Posterior vena cava (tissue), 2 donors: Measurements from ENCODE around the gene SH3RF1. TPM values are rescaled to one million over a fixed set of nuclear protein-coding genes. Genes with fewer than 3 reads are reported as not detected.
A peak's percentile ranks its signal among the peaks of the same experiment; 100 is the strongest.
"Not testable (repeated sequence)": the region's sequence is repeated elsewhere in the genome, so short reads cannot be mapped to it uniquely, and the experiment has no call there.

Experiments used
- DNase-seq: peaks from one replicate; pipeline ENCODE4 v3.0.0-alpha.2; 2020; ENCODE audit warnings: low spot score
- intact Hi-C, 2 donors: fragments of 100-400 bp; cut with DNase I; formaldehyde crosslinking; loops; one replicate each; pipeline versions ENCODE4 v1.14.1 to v1.14.2; 2022 to 2023
- long read RNA-seq, 2 donors: library from polyadenylated mRNA; unstranded; transcript quantifications; one replicate each; pipeline ENCODE4 v2.0.0, GENCODE V29; 2020 to 2021
- total RNA-seq, 2 donors: library from RNA; stranded (reverse); fragmentation: NEBNext Ultra II Directional; extraction: Animal tissue kit (Norgen Biotek cat#: 25700); gene quantifications; one replicate each; pipeline ENCODE4 v1.2.1, GENCODE V29; 2021
- donor health status: DM: yes; HTN: yes; CAD: no.
- donor health status: DM: yes; HTN: yes; CAD: no.

The SH3RF1 gene
- 10 to 100 TPM; 13.8 to 20.3 TPM for total RNA-seq
- long read RNA-seq, donor 1, partial matches to known transcripts, result 5 of 7 reads
- long read RNA-seq, donor 1, other reads (novel, unspliced or antisense), result 2 of 7 reads
- long read RNA-seq, donor 2, partial matches to known transcripts, result 23 of 30 reads
- long read RNA-seq, donor 2, other reads (novel, unspliced or antisense), result 7 of 30 reads

- DNase-seq, result peak; percentile 94
- intact Hi-C loops, result loop anchor here in 1 of 2 donors (5.0 kb wide), 1 partner anchor 116 kb away; no protein-coding TSS in a partner anchor
Measured at GRCh38 chr4:169270810-169271691, at the start of gene SH3RF1. TSS of gene SH3RF1 (minus strand) at chr4:169270956. CDS start at chr4:169269212, 1,744 bp downstream.

DNA sequence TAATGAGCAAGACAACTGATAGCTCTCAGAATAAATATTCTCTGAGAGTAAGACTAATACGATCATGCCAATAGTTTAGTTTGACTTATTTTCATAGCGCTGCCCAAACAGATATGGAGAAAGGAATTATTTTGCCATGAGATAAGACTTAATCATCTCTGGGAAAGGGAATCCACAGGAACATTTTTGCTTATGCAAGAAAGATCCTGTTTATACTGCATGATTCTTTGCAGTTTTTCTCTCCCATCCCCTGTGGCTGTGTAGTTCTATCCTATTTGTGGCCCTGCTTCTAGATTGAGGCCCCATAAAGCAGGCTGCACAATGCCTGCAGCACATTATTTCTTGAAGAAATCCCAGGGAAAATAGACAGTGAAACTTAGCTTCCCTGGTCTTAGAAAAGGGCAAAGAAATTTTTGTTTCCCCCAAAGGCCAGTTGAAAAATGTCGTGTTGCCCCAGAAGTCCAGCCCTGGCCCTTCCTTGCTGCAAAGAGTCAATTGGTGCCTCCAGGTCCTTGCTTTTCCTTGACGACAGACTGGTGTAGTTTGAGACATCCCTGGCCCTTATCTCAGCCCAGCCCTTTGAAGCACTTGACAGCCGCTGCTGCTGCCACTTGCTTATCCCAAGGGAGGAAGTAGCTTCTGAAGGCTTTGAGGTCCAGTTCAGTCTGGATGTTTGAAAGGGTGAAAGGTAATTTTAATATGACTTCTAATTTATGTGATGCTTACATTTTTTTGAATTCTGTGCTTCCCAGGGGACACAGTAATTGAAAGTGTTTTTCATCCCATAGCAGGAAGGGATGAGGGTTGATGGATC, 45.0 kb upstream of the SH3RF1 start:
- DNase-seq, result no peak
- intact Hi-C loops, result no loop called here

DNA sequence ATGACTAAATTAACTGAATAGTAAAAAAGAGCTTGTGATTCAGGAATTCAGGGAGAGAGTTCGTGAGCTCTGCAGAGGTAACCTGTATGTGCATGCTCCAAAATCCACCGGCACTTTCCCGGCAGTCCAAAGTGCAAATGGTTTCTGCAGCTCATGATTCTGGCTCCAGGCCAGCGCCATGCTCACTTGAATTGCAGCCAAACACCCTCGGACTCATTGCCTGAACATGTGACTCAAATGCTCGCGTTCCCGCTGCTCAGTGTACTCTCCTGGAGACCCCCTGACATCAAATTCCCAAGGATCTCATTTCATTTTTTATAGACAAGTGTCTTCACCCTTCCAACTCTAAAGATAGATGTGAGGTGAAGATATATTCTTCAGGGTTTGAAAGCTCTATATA, 44.1 kb upstream of the SH3RF1 start:
- DNase-seq, result no peak
- intact Hi-C loops, result no loop called here

DNA sequence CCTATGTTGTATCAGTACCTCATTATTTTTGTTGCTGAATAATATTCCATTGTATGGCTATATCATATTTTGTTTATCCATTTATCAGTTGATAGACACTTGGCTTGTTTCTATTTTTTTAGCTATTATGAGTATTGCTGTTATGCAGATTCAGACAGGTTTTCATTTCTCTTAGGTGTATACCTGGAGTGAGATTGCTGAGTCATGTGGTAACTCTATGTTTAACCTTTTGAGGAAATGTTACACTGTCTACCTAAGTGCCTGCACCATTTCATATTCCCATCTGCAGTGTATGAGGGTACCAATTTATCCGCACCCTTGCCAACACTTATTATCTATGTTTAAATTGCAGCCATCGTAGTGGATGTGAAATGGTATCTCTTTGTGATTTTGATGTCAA, 43.0 kb upstream of the SH3RF1 start:
- no peak for DNase-seq
- intact Hi-C loops, result no loop called here

GRCh38 chr4:169312690-169313422, 42.1 kb upstream of the SH3RF1 start:
- no peak for DNase-seq
- intact Hi-C loops, result no loop called here

DNA sequence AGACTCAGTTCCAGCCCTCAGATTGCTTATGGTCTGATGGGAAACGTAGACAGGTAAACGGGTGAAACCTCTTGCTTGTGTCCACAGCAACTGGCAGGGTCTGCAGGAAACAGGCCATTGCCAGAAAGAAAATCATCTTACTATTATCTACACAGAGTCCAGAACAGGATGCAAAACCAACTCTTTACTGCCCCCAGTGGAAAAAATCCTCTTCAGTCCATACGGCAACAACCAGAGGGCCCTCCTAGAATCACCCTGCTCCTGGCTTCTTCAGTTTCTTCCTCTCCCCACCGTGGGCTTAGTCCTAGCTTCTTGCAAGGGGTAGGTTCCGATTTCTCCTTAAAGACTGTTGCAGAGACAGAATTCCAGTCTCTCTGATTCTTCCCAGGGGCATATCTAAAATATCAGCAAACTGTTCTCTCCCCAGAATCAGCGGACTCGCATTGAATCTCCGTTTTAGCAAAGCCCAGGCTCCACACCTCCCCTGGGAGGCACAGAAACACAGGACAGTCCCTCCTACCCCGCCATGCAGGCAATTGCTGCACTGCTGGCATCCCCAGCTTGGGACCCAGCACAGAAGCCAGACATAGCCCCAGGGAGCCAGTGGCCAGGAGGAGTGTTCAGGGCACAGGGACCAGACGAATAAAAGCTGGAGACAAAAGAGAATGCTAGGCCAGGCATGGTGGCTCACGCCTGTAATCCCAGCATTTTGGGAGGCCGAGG, 41.0 kb upstream of the SH3RF1 start:
- intact Hi-C loops, result no loop called here
- DNase-seq, result no peak

- no peak for DNase-seq
- intact Hi-C loops, result no loop called here
Measured at GRCh38 chr4:169309326-169309967, 38.7 kb upstream of the SH3RF1 start.

- intact Hi-C loops, result no loop called here
- no peak for DNase-seq
Measured at GRCh38 chr4:169307576-169307975, 36.8 kb upstream of the SH3RF1 start.

DNA sequence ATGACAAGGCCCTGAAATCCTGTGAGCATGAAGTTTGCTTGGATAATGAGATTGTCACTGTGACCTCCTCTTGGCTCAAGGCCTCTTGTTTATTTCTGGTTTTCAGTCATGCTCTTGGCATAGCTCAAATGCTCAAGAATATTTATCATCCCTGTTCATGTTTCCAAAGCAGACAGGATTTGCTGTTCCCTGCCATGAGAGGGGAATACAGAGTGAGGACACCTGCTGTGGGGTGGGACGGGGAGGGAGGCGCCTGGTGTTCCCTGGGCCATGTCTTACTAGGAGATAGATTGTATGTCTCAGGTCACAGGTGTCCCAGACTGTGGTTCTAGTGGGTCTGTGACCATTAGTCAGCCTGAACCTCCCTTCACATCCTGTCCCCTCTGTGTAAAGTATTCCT, 34.9 kb upstream of the SH3RF1 start:
- intact Hi-C loops, result no loop called here
- no peak for DNase-seq

DNA sequence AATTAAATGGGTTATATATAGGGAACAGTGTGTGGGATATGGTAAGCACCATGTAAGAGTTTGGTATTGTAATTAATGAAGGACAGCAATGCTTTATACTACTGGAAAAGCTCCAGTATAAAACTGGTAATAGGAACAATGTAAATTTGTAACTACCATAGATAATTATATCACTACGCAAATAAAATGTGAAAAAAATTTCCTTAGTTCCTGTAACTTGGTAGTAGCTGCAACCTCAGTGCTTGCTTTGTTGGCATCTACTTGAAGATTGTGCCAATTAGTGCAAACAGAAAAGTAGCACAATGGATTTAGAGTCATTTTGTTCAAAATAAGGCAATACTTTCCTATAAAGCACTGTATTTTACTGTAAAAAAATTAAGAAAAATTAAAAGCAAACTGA, 34.4 kb upstream of the SH3RF1 start:
- intact Hi-C loops, result no loop called here
- DNase-seq, result no peak

- intact Hi-C loops, result no loop called here
- DNase-seq, result no peak
Measured at GRCh38 chr4:169295822-169296221, 25.1 kb upstream of the SH3RF1 start.

DNA sequence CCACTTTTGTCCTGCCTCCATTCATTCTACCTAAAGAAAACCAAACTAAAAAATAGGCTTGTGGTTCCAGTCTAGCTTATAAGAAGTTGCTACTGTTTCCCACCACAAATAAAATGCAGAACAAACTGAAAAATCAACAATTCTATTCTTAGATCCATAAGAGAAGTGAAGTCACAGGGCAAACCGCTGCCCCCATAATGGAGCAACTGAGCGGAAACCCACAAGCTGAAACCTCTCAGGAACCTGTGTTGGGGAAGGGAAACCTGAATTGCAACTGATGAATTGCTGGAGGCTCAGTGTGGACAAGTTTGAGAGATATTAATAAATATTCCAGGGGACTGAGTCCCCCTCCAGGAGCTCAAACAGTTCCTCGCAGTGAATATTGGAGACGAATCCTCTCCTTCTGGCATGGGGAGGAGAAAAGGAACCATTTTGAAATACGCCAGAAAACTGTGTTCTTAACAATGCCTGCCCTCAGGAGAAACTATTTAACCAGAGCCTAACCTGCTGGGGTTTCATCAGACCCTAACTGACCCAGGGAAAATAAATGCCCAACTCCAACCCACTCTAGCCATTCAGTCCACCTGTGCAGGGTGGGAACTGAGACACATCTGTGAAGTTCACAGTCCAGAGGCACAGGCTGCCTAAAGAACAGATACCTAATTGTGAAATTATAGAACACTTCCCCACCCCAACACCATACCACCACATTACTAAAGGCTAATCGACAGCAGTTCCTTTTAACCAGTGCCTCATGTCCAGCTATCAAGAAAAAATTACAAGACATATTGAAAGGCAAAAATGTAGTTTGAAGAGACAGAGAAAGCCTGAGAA, 22.8 kb upstream of the SH3RF1 start:
- intact Hi-C loops, result no loop called here
- DNase-seq, result no peak

- DNase-seq, intact Hi-C loops: not testable (repeated sequence)
Measured at GRCh38 chr4:169287983-169288382, 17.2 kb upstream of the SH3RF1 start.

DNA sequence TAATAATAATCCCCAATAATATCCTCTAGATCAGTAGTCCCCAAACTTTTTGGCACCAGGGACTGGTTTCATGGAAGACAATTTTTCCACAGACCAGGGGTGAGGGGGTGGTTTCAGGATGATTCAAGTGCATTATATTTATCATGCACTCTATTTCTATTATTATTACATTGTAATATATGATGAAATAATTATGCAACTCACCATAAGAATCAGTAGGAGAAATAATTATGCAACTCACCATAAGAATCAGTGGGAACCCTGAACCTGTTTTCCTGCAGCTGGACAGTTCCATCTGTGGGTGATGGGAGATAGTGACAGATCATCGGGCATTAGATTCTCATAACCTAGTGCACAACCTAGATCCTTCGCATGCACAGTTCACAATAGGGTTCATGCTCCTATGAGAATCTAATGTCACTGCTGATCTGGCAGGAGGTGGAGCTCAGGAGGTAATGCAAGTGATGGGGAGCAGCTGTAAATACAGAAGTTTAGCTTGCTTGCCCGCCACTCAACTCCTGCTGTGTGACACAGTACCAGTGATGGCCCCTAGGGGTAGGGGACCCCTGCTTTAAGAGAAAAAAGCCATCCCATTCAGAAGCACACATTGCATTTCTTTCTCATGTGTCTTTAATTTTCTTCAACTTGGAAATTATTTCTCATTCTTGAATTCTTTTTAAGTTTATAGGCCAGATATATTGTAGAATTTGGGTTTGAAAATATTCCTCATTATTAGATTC, 16.0 kb upstream of the SH3RF1 start:
- DNase-seq, result no peak
- intact Hi-C loops, result no loop called here

DNA sequence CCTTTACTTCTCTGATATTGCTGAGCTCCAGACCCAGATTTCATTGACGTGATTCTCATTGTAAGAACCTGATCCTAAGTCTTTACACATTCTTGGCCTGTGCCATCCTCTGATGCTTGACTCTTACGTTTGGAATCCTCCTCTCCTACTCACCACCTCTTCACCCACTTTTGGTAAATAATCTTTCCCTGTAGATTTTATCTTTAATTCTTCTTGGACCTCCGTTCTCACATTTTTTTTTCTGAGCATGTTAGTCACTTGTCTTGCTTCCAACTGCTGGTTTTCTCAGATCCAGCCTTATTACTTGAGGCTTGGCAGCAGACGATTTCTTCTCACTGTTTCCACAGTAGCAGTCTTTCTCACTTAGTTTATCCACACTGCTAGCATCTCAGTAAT, 12.4 kb upstream of the SH3RF1 start:
- intact Hi-C loops, result no loop called here
- no peak for DNase-seq

GRCh38 chr4:169282429-169283113, 11.8 kb upstream of the SH3RF1 start:
- intact Hi-C loops, result no loop called here
- no peak for DNase-seq
